K562 (cell line): ENCODE measurements around the gene MAB21L4. TPM values are rescaled to one million over a fixed set of nuclear protein-coding genes. Genes with fewer than 3 reads are reported as not detected.

Experiments used
- ATAC-seq: fragments of 200-7000 bp; cut with Tn5 transposase; 3 replicates; pipeline ENCODE4 v1.9.1; 2020; ENCODE audit warnings: moderate library complexity
- BruUV-seq: library from RNA; stranded (reverse); fragments of 400-500 nt; replicated peaks from 2 replicates; lab custom pipeline; 2021; lab: Mats Ljungman, UMichigan
- CTCF ChIA-PET: fragments of 300-600 bp; formaldehyde crosslinking; extraction: SDS; loops from one replicate; lab custom pipeline; 2021; ENCODE audit warnings: low intra/inter-chr PET ratio; lab: Yijun Ruan, JAX
- POLR2A ChIA-PET: fragments of 300-600, 350-650 bp; sonication (Branson Sonifier 250); formaldehyde crosslinking; extraction: SDS; loops from one replicate; lab custom pipeline; 2021; ENCODE audit warnings: antibody characterized with exemption, inconsistent platforms; lab: Yijun Ruan, JAX
- DNase-seq, 4 experiments: peaks; one replicate each; pipeline versions ENCODE4 v3.0.0 to v3.0.0-alpha.2; 2011 to 2018; ENCODE audit warnings: low spot score in 3 of 4, mixed read lengths in 3 of 4; ENCODE audit errors: extremely low read depth in 1 of 4
- FAIRE-seq: peaks from 2 replicates; lab custom pipeline; 2011; peaks lifted over from hg19 to GRCh38; lab: Jason Lieb, UNC
- H2AFZ ChIP-seq: 2 replicates; pipeline ENCODE4 v1.6.0; 2011; ENCODE audit warnings: low read depth, low read length, control low read depth, inconsistent platforms
- H3K27ac ChIP-seq: fragments of 200-600 bp; 3 replicates; pipeline ENCODE4 v1.8.0; 2011; ENCODE audit warnings: low read depth, mild to moderate bottlenecking, control low read depth, inconsistent platforms, low read length, moderate library complexity, mixed read lengths; ENCODE audit errors: extremely low read depth
- H3K27me3 ChIP-seq, 2 experiments: fragments of 300-600 bp in 1 of 2; 2 replicates in 1 of 2; 3 replicates in 1 of 2; pipeline versions ENCODE4 v1.6.0 to v1.8.0; 2011; ENCODE audit warnings: inconsistent platforms in 2 of 2, low read length in 2 of 2, mild to moderate bottlenecking in 1 of 2, mixed read lengths in 1 of 2, moderate library complexity in 1 of 2; ENCODE audit not compliant: control insufficient read depth in 2 of 2, insufficient read depth in 2 of 2
- H3K36me3 ChIP-seq: fragments of 300-600 bp; 3 replicates; pipeline ENCODE4 v1.8.0; 2011; ENCODE audit warnings: mild to moderate bottlenecking, low read length, inconsistent platforms; ENCODE audit not compliant: control insufficient read depth, insufficient read depth
- H3K4me1 ChIP-seq, 2 experiments: fragments of 200-600 bp in 1 of 2; replicated peaks in 1 of 2; 2 replicates in 1 of 2; 3 replicates in 1 of 2; pipeline versions ENCODE4 v1.5.1 to v1.8.0; 2011; ENCODE audit warnings: inconsistent platforms in 2 of 2, low read length in 2 of 2, mild to moderate bottlenecking in 1 of 2, mixed read lengths in 1 of 2, moderate library complexity in 1 of 2; ENCODE audit not compliant: control insufficient read depth in 2 of 2, insufficient read depth in 2 of 2
- H3K4me2 ChIP-seq: 2 replicates; pipeline ENCODE4 v1.6.1; 2011; ENCODE audit warnings: low read length, control low read depth, inconsistent platforms, mixed read lengths; ENCODE audit not compliant: insufficient read depth
- H3K4me3 ChIP-seq: fragments of 200-600 bp; sonication (generic), shearing (Covaris generic); 2 replicates; pipeline ENCODE4 v1.5.1; 2016; ENCODE audit warnings: control low read depth, inconsistent platforms
- H3K79me2 ChIP-seq: fragments of 200-600 bp; 3 replicates; pipeline ENCODE4 v1.8.0; 2011; ENCODE audit warnings: low read length, inconsistent platforms; ENCODE audit not compliant: control insufficient read depth, insufficient read depth
- H3K9ac ChIP-seq, 2 experiments: 2 replicates each; pipeline versions ENCODE4 v1.6.0 to v1.6.1; 2011; ENCODE audit warnings: low read depth in 2 of 2, low read length in 2 of 2, control low read depth in 1 of 2, inconsistent platforms in 1 of 2, mild to moderate bottlenecking in 1 of 2, mixed read lengths in 1 of 2; ENCODE audit not compliant: insufficient read depth in 1 of 2
- H3K9me1 ChIP-seq: one replicate; pipeline ENCODE4 v1.6.0; 2011; ENCODE audit warnings: inconsistent platforms, mild to moderate bottlenecking, low read length, moderate library complexity; ENCODE audit not compliant: control insufficient read depth, insufficient read depth
- H3K9me3 ChIP-seq: replicated peaks from 2 replicates; pipeline ENCODE4 v1.5.1; 2011; ENCODE audit warnings: low read depth, low read length, inconsistent platforms; ENCODE audit not compliant: control insufficient read depth, insufficient read depth
- H4K20me1 ChIP-seq: replicated peaks from 2 replicates; pipeline ENCODE4 v1.6.1; 2011; ENCODE audit warnings: low read length, inconsistent platforms, mixed read lengths; ENCODE audit not compliant: control insufficient read depth, insufficient read depth
- E2F6 ChIP-seq, 2 experiments: IDR thresholded peaks; 2 replicates each; pipeline ENCODE4 v1.6.1; 2011; ENCODE audit warnings: borderline replicate concordance in 1 of 2, control low read depth in 1 of 2, low read depth in 1 of 2, low read length in 1 of 2, mild to moderate bottlenecking in 1 of 2, mixed read lengths in 1 of 2, moderate library complexity in 1 of 2; ENCODE audit not compliant: insufficient read depth in 1 of 2, insufficient read length in 1 of 2, poor library complexity in 1 of 2, severe bottlenecking in 1 of 2; ENCODE audit errors: extremely low read depth in 1 of 2
- HEY1 ChIP-seq: fragments of 250-450 bp; sonication (Bioruptor Pico); IDR thresholded peaks from 2 replicates; pipeline ENCODE4 v1.5.0; 2020; ENCODE audit warnings: mild to moderate bottlenecking, moderate library complexity, borderline replicate concordance
- MBD2 ChIP-seq: sonication (generic); IDR thresholded peaks from 2 replicates; pipeline ENCODE4 v1.6.1; 2016; ENCODE audit warnings: low read depth, borderline replicate concordance
- NCOA6 ChIP-seq: fragments of 450-650 bp; IDR thresholded peaks from 2 replicates; pipeline ENCODE4 v1.6.1; 2017; ENCODE audit warnings: mild to moderate bottlenecking
- WGBS: fragments of 100-300 bp; shearing (Covaris generic); methylation state at CpG from one replicate; pipeline ENCODE4 v1.1.6; 2016; ENCODE audit warnings: low coverage, mixed read lengths; ENCODE audit not compliant: insufficient coverage; ENCODE audit errors: missing lambda C conversion rate; 5-methylcytosine and 5-hydroxymethylcytosine counted together
- in situ Hi-C: fragments of 300-500 bp; cut with MboI; formaldehyde crosslinking; loops from 4 replicates; pipeline ENCODE4 v1.15.0; 2018; ENCODE audit warnings: inconsistent platforms, mixed read lengths
- intact Hi-C: fragments of 100-400 bp; cut with micrococcal nuclease; formaldehyde crosslinking; loops from 2 replicates; pipeline ENCODE4 v1.14.2; 2022
- polyA plus RNA-seq, 8 experiments: library from polyadenylated mRNA; depleted of rRNA in 4 of 8; stranded (reverse) in 5 of 8; unstranded in 3 of 8; fragments of >200 nt; fragmentation: Nextera tagmentation in 2 of 8; fragmentation: Illumina TruSeq in 1 of 8; extraction: Ambion mirVana in 2 of 8; extraction: Trizol in 1 of 8; gene quantifications; 2 replicates each; pipeline versions ENCODE4 v1.2.1 to v1.2.3, GENCODE V29; 2011 to 2014; ENCODE audit warnings: inconsistent platforms in 1 of 8, missing spikeins in 1 of 8
- total RNA-seq, 7 experiments: library from RNA; depleted of rRNA in 6 of 7; stranded (reverse); fragments of >200 nt in 6 of 7; fragmentation: Illumina TruSeq in 2 of 7; extraction: Trizol in 2 of 7; gene quantifications; 2 replicates each; pipeline versions ENCODE4 v1.2.1 to v1.2.3, GENCODE V29; 2011 to 2021; ENCODE audit warnings: low replicate concordance in 1 of 7
- TF ChIP-seq, protein P1 (sequence below), 2 experiments: fragments of 450-650 bp; formaldehyde crosslinking in 1 of 2; IDR thresholded peaks; 2 replicates each; pipeline versions ENCODE4 v1.4.0 to v1.6.1; 2014 to 2020; ENCODE audit warnings: mild to moderate bottlenecking in 2 of 2, borderline replicate concordance in 1 of 2, low read depth in 1 of 2
- TF ChIP-seq, protein P2 (sequence below): fragments of 450-650 bp; IDR thresholded peaks from 2 replicates; pipeline ENCODE4 v1.6.1; 2016; ENCODE audit warnings: borderline replicate concordance

MAB21L4 gene
- total and polyA plus RNA-seq, 9 of the 15 experiments (the other 6 are each of a cell fraction or from before 2014, with no cell fraction given) = 0.03 TPM; not detected in 8

DNA sequence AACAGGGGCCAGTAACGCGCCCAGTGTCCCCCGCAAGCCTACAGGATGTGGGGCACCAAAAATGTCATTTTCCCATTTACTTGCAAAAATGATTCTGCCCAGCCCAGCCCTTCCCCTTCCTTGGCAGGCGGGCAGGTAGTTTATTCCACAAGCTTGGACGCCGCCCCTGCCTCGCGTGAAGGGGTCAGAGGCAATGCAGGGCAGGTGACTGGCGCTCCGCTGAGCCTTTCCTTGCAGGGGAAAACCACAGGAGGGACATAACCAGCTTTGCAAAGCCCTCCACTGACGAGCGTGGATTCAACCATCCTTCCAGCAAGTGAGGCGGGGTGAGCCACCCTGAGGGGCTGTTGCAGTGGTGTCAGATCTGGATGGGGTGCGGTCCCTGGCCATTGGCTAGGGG lies 5.3 kb downstream of the MAB21L4 start (continued):
- no peak for TF ChIP-seq E2F6 (IDR thresholded peaks at IDR 0.05; ENCODE audit: borderline replicate concordance in 1 of 2, extremely low read depth in 1 of 2, insufficient read depth in 1 of 2, insufficient read length in 1 of 2, low read depth in 1 of 2, low read length in 1 of 2, poor library complexity in 1 of 2, severe bottlenecking in 1 of 2)

DNA sequence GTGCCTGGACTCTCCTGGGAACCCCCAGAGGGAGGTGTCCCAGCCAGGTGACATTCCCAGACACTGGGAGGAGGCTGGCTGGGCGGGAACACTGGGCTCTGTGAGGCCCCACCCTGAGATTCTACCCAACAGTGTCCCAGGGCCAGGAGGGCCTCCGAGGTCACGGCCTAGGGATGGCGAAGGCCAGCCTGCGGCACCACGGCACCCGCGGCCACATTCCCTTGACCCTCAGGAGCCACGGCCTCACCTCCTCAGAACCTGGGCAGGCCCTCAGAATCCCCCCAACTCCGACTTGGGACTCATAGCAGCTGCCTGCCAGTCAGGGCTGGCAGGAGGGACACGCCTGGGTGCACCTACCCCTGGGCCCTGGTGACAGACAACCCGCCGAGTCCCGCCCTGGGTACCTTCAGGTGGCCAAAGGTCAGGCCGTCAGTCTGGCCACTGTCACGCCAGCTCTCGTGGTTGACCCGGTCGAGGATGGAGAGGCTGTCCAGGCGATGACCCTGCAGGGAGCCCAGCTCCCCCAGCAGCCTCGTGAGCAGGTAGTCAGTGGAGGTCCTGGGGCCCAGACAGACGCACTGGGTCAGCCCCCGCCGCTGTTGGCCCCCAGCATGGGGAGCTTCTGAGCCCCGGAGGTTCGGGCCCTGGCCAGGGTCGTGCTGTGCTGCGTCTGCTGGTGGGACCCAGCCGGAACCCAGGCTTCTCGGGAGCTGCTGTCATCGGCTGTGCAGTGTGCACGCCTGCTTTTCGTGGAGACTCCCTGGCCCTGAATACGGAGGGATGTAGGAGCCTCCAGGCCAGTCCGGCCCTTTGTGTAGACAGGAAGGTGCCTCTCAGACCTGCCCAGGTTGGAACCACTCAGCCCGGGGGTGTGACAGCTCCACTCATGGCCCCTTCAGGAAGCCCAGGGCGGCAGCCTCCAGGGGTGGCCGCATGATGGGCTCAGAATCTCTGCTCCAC lies 6.1 kb downstream of the MAB21L4 start:
- in situ Hi-C loops = no loop called here
- H2AFZ ChIP-seq = no peak overlapping the region
- WGBS = under 1% methylated on average over 23 of the region's 38 CpGs
- no peaks in the 10 kb centered on the region for H4K20me1 ChIP-seq
- peaks cover 0 to 11% of the 10 kb centered on the region in 2 experiments; a peak in 2 of 5 replicates for H3K4me1 ChIP-seq
- H3K79me2 ChIP-seq = no peaks in the 10 kb centered on the region
- no peak overlapping the region for H3K9ac ChIP-seq
- intact Hi-C loops = no loop called here
- H3K4me3 ChIP-seq = no peak overlapping the region
- DNase-seq (no peak), FAIRE-seq (no peak), ATAC-seq (no peak)
- no peaks in the 10 kb centered on the region for H3K9me3 ChIP-seq
- H3K27ac ChIP-seq = no peak overlapping the region
- H3K9me1 ChIP-seq = no peaks in the 10 kb centered on the region
- CTCF ChIA-PET = no interaction called here
- no TSS peak for BruUV-seq
- H3K4me2 ChIP-seq = no peak overlapping the region
- H3K36me3 ChIP-seq = no peaks in the 10 kb centered on the region
- H3K27me3 ChIP-seq = peaks cover 0 to 6% of the 10 kb centered on the region in 2 experiments; a peak in 2 of 5 replicates
- POLR2A ChIA-PET = interaction anchor here (0.7 kb wide), 1 partner anchor 992 kb away, joined by 3 read pairs; no protein-coding TSS in a partner anchor
- TF ChIP-seq HEY1 = no peak
- TF ChIP-seq MBD2 = no peak
- TF ChIP-seq NCOA6 = no peak
- TF ChIP-seq, protein P1, sequence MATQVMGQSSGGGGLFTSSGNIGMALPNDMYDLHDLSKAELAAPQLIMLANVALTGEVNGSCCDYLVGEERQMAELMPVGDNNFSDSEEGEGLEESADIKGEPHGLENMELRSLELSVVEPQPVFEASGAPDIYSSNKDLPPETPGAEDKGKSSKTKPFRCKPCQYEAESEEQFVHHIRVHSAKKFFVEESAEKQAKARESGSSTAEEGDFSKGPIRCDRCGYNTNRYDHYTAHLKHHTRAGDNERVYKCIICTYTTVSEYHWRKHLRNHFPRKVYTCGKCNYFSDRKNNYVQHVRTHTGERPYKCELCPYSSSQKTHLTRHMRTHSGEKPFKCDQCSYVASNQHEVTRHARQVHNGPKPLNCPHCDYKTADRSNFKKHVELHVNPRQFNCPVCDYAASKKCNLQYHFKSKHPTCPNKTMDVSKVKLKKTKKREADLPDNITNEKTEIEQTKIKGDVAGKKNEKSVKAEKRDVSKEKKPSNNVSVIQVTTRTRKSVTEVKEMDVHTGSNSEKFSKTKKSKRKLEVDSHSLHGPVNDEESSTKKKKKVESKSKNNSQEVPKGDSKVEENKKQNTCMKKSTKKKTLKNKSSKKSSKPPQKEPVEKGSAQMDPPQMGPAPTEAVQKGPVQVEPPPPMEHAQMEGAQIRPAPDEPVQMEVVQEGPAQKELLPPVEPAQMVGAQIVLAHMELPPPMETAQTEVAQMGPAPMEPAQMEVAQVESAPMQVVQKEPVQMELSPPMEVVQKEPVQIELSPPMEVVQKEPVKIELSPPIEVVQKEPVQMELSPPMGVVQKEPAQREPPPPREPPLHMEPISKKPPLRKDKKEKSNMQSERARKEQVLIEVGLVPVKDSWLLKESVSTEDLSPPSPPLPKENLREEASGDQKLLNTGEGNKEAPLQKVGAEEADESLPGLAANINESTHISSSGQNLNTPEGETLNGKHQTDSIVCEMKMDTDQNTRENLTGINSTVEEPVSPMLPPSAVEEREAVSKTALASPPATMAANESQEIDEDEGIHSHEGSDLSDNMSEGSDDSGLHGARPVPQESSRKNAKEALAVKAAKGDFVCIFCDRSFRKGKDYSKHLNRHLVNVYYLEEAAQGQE (IDR thresholded peaks at IDR 0.05; ENCODE audit: borderline replicate concordance) = no peak
- TF ChIP-seq, protein P1 (CRISPR knock-in tag; IDR thresholded peaks at IDR 0.05; ENCODE audit: low read depth) = no peak
- TF ChIP-seq, protein P2, sequence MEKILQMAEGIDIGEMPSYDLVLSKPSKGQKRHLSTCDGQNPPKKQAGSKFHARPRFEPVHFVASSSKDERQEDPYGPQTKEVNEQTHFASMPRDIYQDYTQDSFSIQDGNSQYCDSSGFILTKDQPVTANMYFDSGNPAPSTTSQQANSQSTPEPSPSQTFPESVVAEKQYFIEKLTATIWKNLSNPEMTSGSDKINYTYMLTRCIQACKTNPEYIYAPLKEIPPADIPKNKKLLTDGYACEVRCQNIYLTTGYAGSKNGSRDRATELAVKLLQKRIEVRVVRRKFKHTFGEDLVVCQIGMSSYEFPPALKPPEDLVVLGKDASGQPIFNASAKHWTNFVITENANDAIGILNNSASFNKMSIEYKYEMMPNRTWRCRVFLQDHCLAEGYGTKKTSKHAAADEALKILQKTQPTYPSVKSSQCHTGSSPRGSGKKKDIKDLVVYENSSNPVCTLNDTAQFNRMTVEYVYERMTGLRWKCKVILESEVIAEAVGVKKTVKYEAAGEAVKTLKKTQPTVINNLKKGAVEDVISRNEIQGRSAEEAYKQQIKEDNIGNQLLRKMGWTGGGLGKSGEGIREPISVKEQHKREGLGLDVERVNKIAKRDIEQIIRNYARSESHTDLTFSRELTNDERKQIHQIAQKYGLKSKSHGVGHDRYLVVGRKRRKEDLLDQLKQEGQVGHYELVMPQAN = no peak
